Esophagus muscularis mucosa (tissue), 4 donors: ENCODE results near the gene C2orf92. TPM values are rescaled to one million over a fixed set of nuclear protein-coding genes. Genes with fewer than 3 reads are reported as not detected.
"Not testable (repeated sequence)": the region's sequence is repeated elsewhere in the genome, so short reads cannot be mapped to it uniquely, and the experiment has no call there.

Experiments used
- DNase-seq: peaks from one replicate; pipeline ENCODE4 v3.0.0-alpha.2; 2017; ENCODE audit errors: extremely low spot score
- H3K27ac ChIP-seq, 4 donors: fragments of 200-600 bp; sonication (generic); replicated peaks in 1 of 4; 1 replicate in 3 of 4; 2 replicates in 1 of 4; pipeline ENCODE4 v1.5.1; 2016 to 2019; ENCODE audit warnings: mild to moderate bottlenecking in 1 of 4
- H3K27me3 ChIP-seq, 4 donors: fragments of 200-600 bp; sonication (generic); one replicate each; pipeline versions ENCODE4 v1.5.1 to v1.6.0; 2016 to 2019
- H3K36me3 ChIP-seq, 4 donors: fragments of 200-600 bp; sonication (generic); one replicate each; pipeline ENCODE4 v1.5.1; 2016 to 2019
- H3K4me1 ChIP-seq, 4 donors: fragments of 200-600 bp; sonication (generic); one replicate each; pipeline ENCODE4 v1.5.1; 2016 to 2019
- H3K4me3 ChIP-seq, 4 donors: fragments of 200-600 bp; sonication (generic); 1 replicate in 2 of 4; 2 replicates in 2 of 4; pipeline ENCODE4 v1.5.1; 2016 to 2019; ENCODE audit warnings: mild to moderate bottlenecking in 4 of 4, moderate library complexity in 1 of 4
- H3K9me3 ChIP-seq, 4 donors: fragments of 200-600 bp; sonication (generic); 1 replicate in 3 of 4; 2 replicates in 1 of 4; pipeline ENCODE4 v1.5.1; 2016 to 2019
- EP300 ChIP-seq: sonication (generic); formaldehyde crosslinking; IDR thresholded peaks from one replicate; pipeline ENCODE4 v1.6.1; 2017; ENCODE audit warnings: antibody characterized with exemption
- POLR2A ChIP-seq: fragments of 450-650 bp; IDR thresholded peaks from one replicate; pipeline ENCODE4 v1.6.1; 2017; ENCODE audit warnings: antibody characterized with exemption, moderate library complexity, mild to moderate bottlenecking, low read depth
- POLR2AphosphoS5 ChIP-seq, 2 donors: sonication (generic); formaldehyde crosslinking; IDR thresholded peaks; one replicate each; pipeline ENCODE4 v1.6.1; 2017; ENCODE audit warnings: antibody characterized with exemption in 2 of 2
- WGBS: methylation state at CpG from one replicate; pipeline ENCODE4 v1.1.5; 2018; 5-methylcytosine and 5-hydroxymethylcytosine counted together
- intact Hi-C: fragments of 100-400 bp; cut with DNase I; formaldehyde crosslinking; loops from one replicate; pipeline ENCODE4 v1.15.1; 2023
- total RNA-seq, 4 donors: library from RNA; depleted of rRNA; stranded (reverse); fragments of >200 nt; gene quantifications; one replicate each; pipeline versions ENCODE4 v1.1.0 to v1.2.1, GENCODE V29; 2016
- TF ChIP-seq, protein P1 (sequence below), 3 experiments: fragments of 200-600 bp in 2 of 3; fragments of 450-650 bp in 1 of 3; sonication (generic) in 2 of 3; IDR thresholded peaks; one replicate each; pipeline ENCODE4 v1.5.1; 2017 to 2019; ENCODE audit warnings: antibody characterized with exemption in 3 of 3, mild to moderate bottlenecking in 2 of 3, moderate library complexity in 1 of 3

Gene C2orf92
- total RNA-seq, 4 donors from 2014 or later, result 2.1 to 6.5 (median 3.6) TPM

DNA sequence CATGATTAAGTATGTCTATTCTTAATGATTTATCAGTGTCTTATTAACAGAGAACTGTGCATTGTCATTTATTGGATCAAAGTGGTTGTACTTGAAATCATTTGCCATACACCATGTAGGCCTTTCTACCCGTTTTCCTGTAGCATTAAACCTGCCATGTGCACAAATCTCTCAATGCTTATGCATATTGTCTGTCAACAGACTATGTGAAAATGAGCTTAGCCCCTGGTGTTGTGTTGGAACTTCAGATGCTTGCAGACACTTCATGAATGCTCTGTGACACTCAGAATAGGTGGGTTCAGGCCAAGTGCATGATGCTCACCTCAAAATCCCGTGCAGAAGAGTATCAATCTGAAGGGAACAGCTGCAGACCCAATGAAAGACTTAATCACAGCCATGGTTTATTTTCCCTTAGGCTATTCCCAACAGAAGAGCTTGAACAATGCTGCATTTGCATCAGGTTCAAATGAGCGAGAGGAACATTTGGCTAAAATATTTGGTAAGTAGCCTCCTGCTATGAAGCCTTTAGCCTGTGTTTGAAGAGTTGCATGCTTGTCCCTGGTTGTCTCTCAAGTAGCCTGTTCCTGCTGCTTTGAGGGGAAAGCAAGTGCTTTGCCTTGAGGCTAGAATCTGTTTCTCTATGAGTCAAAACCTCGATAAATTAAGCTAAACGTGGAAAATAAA, 6.1 kb downstream of the C2orf92 start:
- peaks cover 0 to 3% (median 0%) of the 10 kb centered on the region in 4 donors for H3K9me3 ChIP-seq
- TF ChIP-seq, protein P1, sequence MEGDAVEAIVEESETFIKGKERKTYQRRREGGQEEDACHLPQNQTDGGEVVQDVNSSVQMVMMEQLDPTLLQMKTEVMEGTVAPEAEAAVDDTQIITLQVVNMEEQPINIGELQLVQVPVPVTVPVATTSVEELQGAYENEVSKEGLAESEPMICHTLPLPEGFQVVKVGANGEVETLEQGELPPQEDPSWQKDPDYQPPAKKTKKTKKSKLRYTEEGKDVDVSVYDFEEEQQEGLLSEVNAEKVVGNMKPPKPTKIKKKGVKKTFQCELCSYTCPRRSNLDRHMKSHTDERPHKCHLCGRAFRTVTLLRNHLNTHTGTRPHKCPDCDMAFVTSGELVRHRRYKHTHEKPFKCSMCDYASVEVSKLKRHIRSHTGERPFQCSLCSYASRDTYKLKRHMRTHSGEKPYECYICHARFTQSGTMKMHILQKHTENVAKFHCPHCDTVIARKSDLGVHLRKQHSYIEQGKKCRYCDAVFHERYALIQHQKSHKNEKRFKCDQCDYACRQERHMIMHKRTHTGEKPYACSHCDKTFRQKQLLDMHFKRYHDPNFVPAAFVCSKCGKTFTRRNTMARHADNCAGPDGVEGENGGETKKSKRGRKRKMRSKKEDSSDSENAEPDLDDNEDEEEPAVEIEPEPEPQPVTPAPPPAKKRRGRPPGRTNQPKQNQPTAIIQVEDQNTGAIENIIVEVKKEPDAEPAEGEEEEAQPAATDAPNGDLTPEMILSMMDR (IDR thresholded peaks at IDR 0.05), result no peak
- TF ChIP-seq POLR2A (no peak), EP300 (no peak), POLR2AphosphoS5 (IDR thresholded peaks at IDR 0.05) (no peak)
- no peak overlapping the region for H3K4me3 ChIP-seq
- no peak overlapping the region for H3K27ac ChIP-seq
- peaks cover 0 to 4% (median 0%) of the 10 kb centered on the region in 4 donors for H3K36me3 ChIP-seq
- no peaks in the 10 kb centered on the region for H3K27me3 ChIP-seq
- DNase-seq, result no peak
- H3K4me1 ChIP-seq, result no peaks in the 10 kb centered on the region
- WGBS, result 72% methylated on average over 5 of the region's 5 CpGs
- intact Hi-C loops, result no loop called here

DNA sequence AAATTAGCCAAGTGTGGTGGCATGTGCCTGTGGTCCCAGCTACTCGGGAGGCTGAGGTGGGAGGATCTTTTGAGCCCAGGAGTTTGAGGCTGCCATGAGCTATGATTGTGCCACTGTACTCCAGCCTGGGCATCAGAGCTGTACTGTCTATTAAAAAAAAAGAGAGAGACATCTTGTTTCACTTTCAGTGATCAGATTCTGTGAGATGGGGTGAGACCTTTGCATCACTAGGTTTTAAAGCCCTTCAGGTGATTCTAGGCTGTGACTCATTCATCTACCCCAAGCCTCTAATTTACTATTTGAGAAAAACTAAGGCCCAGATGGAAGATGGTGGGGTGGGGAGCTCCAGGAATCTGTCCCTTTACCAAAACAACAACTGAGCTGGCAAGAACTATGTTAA, 7.1 kb downstream of the C2orf92 start:
- intact Hi-C loops, result no loop called here
- no peak for DNase-seq
- Histone ChIP-seq H3K36me3 (peaks cover 0 to 4% (median 0%) of the 10 kb centered on the region in 4 donors), H3K27me3 (no peaks in the 10 kb centered on the region), H3K4me1 (no peaks in the 10 kb centered on the region), H3K27ac (no peak overlapping the region), H3K9me3 (peaks cover 0 to 3% (median 0%) of the 10 kb centered on the region in 4 donors), H3K4me3 (no peak overlapping the region)
- TF ChIP-seq, protein P1 (IDR thresholded peaks at IDR 0.05), result no peak
- TF ChIP-seq EP300 (no peak), POLR2AphosphoS5 (IDR thresholded peaks at IDR 0.05) (no peak)
- WGBS, result 100% methylated on average over 1 of the region's 1 CpG

DNA sequence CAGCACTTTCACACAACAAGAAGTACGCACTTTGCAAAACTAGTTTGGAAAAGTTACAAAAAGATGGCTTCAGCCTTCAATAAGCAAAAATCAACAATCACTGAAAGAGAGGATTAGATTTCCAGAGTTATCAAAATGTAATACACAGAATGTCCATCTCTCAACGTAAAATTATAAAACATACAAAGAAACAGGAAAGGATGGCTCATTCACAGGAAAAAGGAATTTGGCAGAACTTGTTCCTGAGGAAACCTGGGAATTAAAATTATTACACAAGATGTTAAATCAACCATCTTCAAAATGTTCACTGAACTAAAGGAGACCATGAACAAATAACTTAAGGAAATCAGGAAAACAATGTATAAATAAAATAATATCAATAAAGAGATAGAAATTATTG, 8.0 kb downstream of the C2orf92 start:
- H3K27me3 ChIP-seq, result no peaks in the 10 kb centered on the region
- WGBS, result 95% methylated on average over 2 of the region's 2 CpGs
- no peak overlapping the region for H3K27ac ChIP-seq
- intact Hi-C loops, result no loop called here
- H3K4me3 ChIP-seq, result no peak overlapping the region
- TF ChIP-seq POLR2AphosphoS5 (IDR thresholded peaks at IDR 0.05) (no peak), POLR2A (no peak), EP300 (no peak)
- TF ChIP-seq, protein P1 (IDR thresholded peaks at IDR 0.05), result no peak
- peaks cover 0 to 4% (median 0%) of the 10 kb centered on the region in 4 donors for H3K36me3 ChIP-seq
- peaks cover 0 to 3% (median 0%) of the 10 kb centered on the region in 4 donors for H3K9me3 ChIP-seq
- DNase-seq, result no peak
- no peaks in the 10 kb centered on the region for H3K4me1 ChIP-seq

DNA sequence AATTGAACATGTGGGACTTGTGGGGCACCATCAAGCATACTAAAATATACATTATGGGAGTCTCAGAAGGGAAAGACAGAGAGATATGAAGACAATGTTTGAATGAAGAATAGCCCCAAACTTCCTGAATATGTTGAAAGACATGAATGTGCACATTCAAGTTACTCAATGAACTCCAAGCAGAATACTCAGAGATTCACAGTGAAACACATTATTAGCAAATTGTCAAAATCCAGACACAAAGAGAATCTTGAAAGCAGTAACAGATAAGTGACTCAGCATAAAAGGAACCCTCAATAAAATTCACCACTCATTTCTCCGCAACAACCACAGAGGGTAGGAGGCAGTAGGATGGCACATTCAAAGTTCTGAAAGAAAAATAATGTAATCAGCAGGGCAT, 8.8 kb downstream of the C2orf92 start:
- H3K27me3 ChIP-seq, result no peaks in the 10 kb centered on the region
- TF ChIP-seq, protein P1 (IDR thresholded peaks at IDR 0.05), result no peak
- TF ChIP-seq POLR2AphosphoS5 (IDR thresholded peaks at IDR 0.05) (no peak), POLR2A (no peak), EP300 (no peak)
- 92% methylated on average over 1 of the region's 1 CpG for WGBS

DNA sequence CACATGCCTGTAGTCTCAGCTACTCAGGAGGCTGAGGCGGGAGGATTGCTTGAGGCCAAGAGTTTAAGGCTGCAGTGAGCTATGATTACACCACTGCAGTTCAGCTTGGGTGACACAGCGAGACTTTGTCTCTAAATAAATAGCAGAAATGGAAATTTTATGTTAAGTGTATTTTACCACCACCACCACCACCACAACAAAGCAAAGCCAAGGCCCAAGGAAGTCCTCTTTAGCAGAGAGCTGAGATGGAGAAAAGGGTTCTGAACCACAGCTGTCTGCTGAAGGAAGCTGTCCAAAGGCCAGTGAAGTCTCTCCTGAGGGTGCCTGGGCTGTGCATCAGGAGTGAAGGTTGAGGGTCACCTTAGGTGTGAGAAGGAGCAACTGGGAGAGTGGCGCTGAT, 17.7 kb downstream of the C2orf92 start:
- 88% methylated on average over 2 of the region's 3 CpGs for WGBS
- H3K27me3 ChIP-seq, DNase-seq, intact Hi-C loops, H3K27ac ChIP-seq, H3K4me1 ChIP-seq, H3K4me3 ChIP-seq, H3K9me3 ChIP-seq, H3K36me3 ChIP-seq: not testable (repeated sequence)

More for the DNA sequence above, 8.8 kb downstream of the C2orf92 start:
- Histone ChIP-seq H3K4me1 (no peaks in the 10 kb centered on the region), H3K4me3 (no peak overlapping the region), H3K27ac (no peak overlapping the region), H3K9me3 (peaks cover 0 to 3% (median 0%) of the 10 kb centered on the region in 4 donors), H3K36me3 (peaks cover 0 to 4% (median 0%) of the 10 kb centered on the region in 4 donors)
- no peak for DNase-seq
- intact Hi-C loops, result no loop called here
